H1 (cell line): Measurements from ENCODE around the gene PHF13. TPM values are rescaled to one million over a fixed set of nuclear protein-coding genes. Genes with fewer than 3 reads are reported as not detected.
"Not testable (repeated sequence)": the region's sequence is repeated elsewhere in the genome, so short reads cannot be mapped to it uniquely, and the experiment has no call there.

Experiments used
- CTCF ChIA-PET: fragments of 300-600 bp; sonication (Branson Sonifier 250); formaldehyde crosslinking; loops from one replicate; lab custom pipeline; 2021; ENCODE audit not compliant: partially characterized antibody; lab: Charles Lee
- POLR2A ChIA-PET: fragments of 300-600 bp; sonication (Branson Sonifier 250); formaldehyde crosslinking; loops from one replicate; lab custom pipeline; 2021; ENCODE audit warnings: inconsistent platforms; ENCODE audit not compliant: partially characterized antibody; lab: Charles Lee
- DNase-seq, 2 experiments: peaks; one replicate each; pipeline versions ENCODE4 v3.0.0 to v3.0.0-alpha.2; 2010 to 2022; ENCODE audit warnings: low spot score in 2 of 2, low read depth in 1 of 2, mixed read lengths in 1 of 2
- FAIRE-seq: peaks from 2 replicates; lab custom pipeline; 2011; peaks lifted over from hg19 to GRCh38; lab: Jason Lieb, UNC
- H2AFZ ChIP-seq: 2 replicates; pipeline ENCODE4 v1.8.1; 2012; ENCODE audit warnings: low read length, inconsistent platforms
- H2AK5ac ChIP-seq: 2 replicates; pipeline ENCODE4 v1.6.1; 2013; ENCODE audit warnings: low read depth, low read length
- H2BK120ac ChIP-seq: replicated peaks from 2 replicates; pipeline ENCODE3; 2013; ENCODE audit warnings: low read depth, low read length, inconsistent platforms
- H2BK12ac ChIP-seq: 2 replicates; pipeline ENCODE4 v1.6.1; 2013; ENCODE audit warnings: low read depth, low read length
- H2BK15ac ChIP-seq: 2 replicates; pipeline ENCODE4 v1.6.1; 2013; ENCODE audit warnings: low read length
- H2BK20ac ChIP-seq: 2 replicates; pipeline ENCODE4 v1.6.1; 2013; ENCODE audit warnings: low read length
- H2BK5ac ChIP-seq: 2 replicates; pipeline ENCODE4 v1.6.1; 2013; ENCODE audit warnings: low read depth, low read length
- H3K14ac ChIP-seq: 2 replicates; pipeline ENCODE4 v1.6.1; 2013; ENCODE audit warnings: inconsistent platforms; ENCODE audit not compliant: insufficient read length
- H3K18ac ChIP-seq: 2 replicates; pipeline ENCODE4 v1.6.1; 2013; ENCODE audit warnings: low read length; ENCODE audit errors: extremely low read depth
- H3K23ac ChIP-seq: 2 replicates; pipeline ENCODE4 v1.6.1; 2013; ENCODE audit warnings: inconsistent platforms; ENCODE audit not compliant: insufficient read length
- H3K23me2 ChIP-seq: 2 replicates; pipeline ENCODE4 v1.6.1; 2013; ENCODE audit warnings: low read depth, low read length
- H3K27ac ChIP-seq: 2 replicates; pipeline ENCODE4 v1.6.1; 2011; ENCODE audit warnings: low read depth, low read length, inconsistent platforms
- H3K27me3 ChIP-seq, 4 experiments: replicated peaks in 1 of 4; 1 replicate in 1 of 4; 2 replicates in 3 of 4; pipeline versions ENCODE4 v1.6.1 to v1.8.1; 2011 to 2013; ENCODE audit warnings: low read length in 3 of 4, mild to moderate bottlenecking in 3 of 4, inconsistent platforms in 2 of 4, mixed read lengths in 2 of 4, moderate library complexity in 1 of 4; ENCODE audit not compliant: control insufficient read depth in 3 of 4, insufficient read depth in 3 of 4; ENCODE audit errors: extremely low read depth in 1 of 4
- H3K36me3 ChIP-seq, 4 experiments: 2 replicates each; pipeline versions ENCODE4 v1.6.1 to v1.8.1; 2011 to 2013; ENCODE audit warnings: mild to moderate bottlenecking in 4 of 4, low read length in 3 of 4, moderate library complexity in 2 of 4, control low read depth in 1 of 4, inconsistent platforms in 1 of 4; ENCODE audit not compliant: insufficient read depth in 4 of 4, control insufficient read depth in 2 of 4
- H3K4ac ChIP-seq: replicated peaks from 2 replicates; pipeline ENCODE3; 2013; ENCODE audit warnings: low read length, low read depth, mixed read lengths, inconsistent platforms; ENCODE audit not compliant: insufficient read length
- H3K4me1 ChIP-seq, 4 experiments: replicated peaks in 1 of 4; 1 replicate in 1 of 4; 2 replicates in 3 of 4; pipeline versions ENCODE4 v1.6.1 to v1.8.1; 2011 to 2013; ENCODE audit warnings: low read length in 3 of 4, inconsistent platforms in 2 of 4, mixed read lengths in 1 of 4; ENCODE audit not compliant: insufficient read depth in 4 of 4, control insufficient read depth in 3 of 4
- H3K4me2 ChIP-seq, 2 experiments: 2 replicates each; pipeline versions ENCODE4 v1.6.1 to v1.8.1; 2011 to 2013; ENCODE audit warnings: low read depth in 2 of 2, low read length in 2 of 2, control low read depth in 1 of 2, inconsistent platforms in 1 of 2, mild to moderate bottlenecking in 1 of 2; ENCODE audit not compliant: insufficient read depth in 1 of 2
- H3K4me3 ChIP-seq, 4 experiments: fragments of 200-600, 300-600 bp in 1 of 4; sonication (generic), shearing (Covaris generic), sonication (Bioruptor Twin) in 1 of 4; 2 replicates each; pipeline versions ENCODE4 v1.5.1 to v1.8.1; 2011 to 2016; ENCODE audit warnings: low read length in 4 of 4, low read depth in 3 of 4, control low read depth in 2 of 4, inconsistent platforms in 2 of 4, mild to moderate bottlenecking in 2 of 4, mixed read lengths in 1 of 4, moderate library complexity in 1 of 4; ENCODE audit not compliant: insufficient read depth in 2 of 4; ENCODE audit errors: extremely low read depth in 1 of 4
- H3K56ac ChIP-seq: replicated peaks from 2 replicates; pipeline ENCODE3; 2013; ENCODE audit warnings: low read depth, mild to moderate bottlenecking, mixed read lengths, low read length, inconsistent platforms; ENCODE audit not compliant: insufficient read length
- H3K79me1 ChIP-seq: 2 replicates; pipeline ENCODE4 v1.6.1; 2013; ENCODE audit warnings: low read depth, low read length, control low read depth
- H3K79me2 ChIP-seq, 2 experiments: 2 replicates each; pipeline versions ENCODE4 v1.6.1 to v1.8.1; 2012 to 2013; ENCODE audit warnings: low read length in 2 of 2, mild to moderate bottlenecking in 2 of 2, inconsistent platforms in 1 of 2; ENCODE audit not compliant: insufficient read depth in 2 of 2, control insufficient read depth in 1 of 2
- H3K9ac ChIP-seq, 4 experiments: replicated peaks in 1 of 4; 1 replicate in 1 of 4; 2 replicates in 3 of 4; pipeline versions ENCODE4 v1.6.1 to v1.8.1; 2011 to 2013; ENCODE audit warnings: low read depth in 3 of 4, low read length in 3 of 4, control low read depth in 2 of 4, mild to moderate bottlenecking in 2 of 4, moderate library complexity in 2 of 4, inconsistent platforms in 1 of 4; ENCODE audit errors: extremely low read depth in 1 of 4
- H3K9me3 ChIP-seq, 2 experiments: 2 replicates each; pipeline versions ENCODE4 v1.6.1 to v1.8.1; 2012 to 2013; ENCODE audit warnings: mild to moderate bottlenecking in 2 of 2, moderate library complexity in 2 of 2, control low read depth in 1 of 2, inconsistent platforms in 1 of 2, low read depth in 1 of 2, low read length in 1 of 2, mixed read lengths in 1 of 2; ENCODE audit not compliant: insufficient read depth in 2 of 2
- H4K20me1 ChIP-seq, 2 experiments: replicated peaks in 1 of 2; 2 replicates each; pipeline versions ENCODE3 to v1.8.1; 2011 to 2013; ENCODE audit warnings: inconsistent platforms in 2 of 2, low read length in 2 of 2, mild to moderate bottlenecking in 1 of 2; ENCODE audit not compliant: insufficient read depth in 2 of 2, control insufficient read depth in 1 of 2
- H4K5ac ChIP-seq: 2 replicates; pipeline ENCODE4 v1.6.1; 2013; ENCODE audit warnings: low read length, low read depth, mixed read lengths, inconsistent platforms; ENCODE audit not compliant: insufficient read length
- H4K8ac ChIP-seq: 2 replicates; pipeline ENCODE4 v1.8.0; 2013; ENCODE audit warnings: mild to moderate bottlenecking, moderate library complexity, low read length, inconsistent platforms; ENCODE audit not compliant: insufficient read depth; ENCODE audit errors: extremely low read depth
- H4K91ac ChIP-seq: replicated peaks from 2 replicates; pipeline ENCODE3; 2013; ENCODE audit warnings: low read length, mixed read lengths, inconsistent platforms; ENCODE audit not compliant: insufficient read length
- WGBS, 2 experiments: shearing (Covaris generic) in 1 of 2; methylation state at CpG; one replicate each; pipeline versions ENCODE4 v1.1.6 to v1.1.7; 2013 to 2015; ENCODE audit warnings: low lambda C conversion rate in 2 of 2, mixed read lengths in 2 of 2, inconsistent platforms in 1 of 2, low coverage in 1 of 2, missing lambda C conversion rate in 1 of 2; ENCODE audit not compliant: insufficient replicate concordance in 2 of 2, insufficient coverage in 1 of 2, insufficient read length in 1 of 2; ENCODE audit errors: extremely low coverage in 1 of 2, missing lambda C conversion rate in 1 of 2; 5-methylcytosine and 5-hydroxymethylcytosine counted together
- polyA plus RNA-seq, 7 experiments: library from polyadenylated mRNA; depleted of rRNA in 3 of 7; stranded (reverse) in 5 of 7; unstranded in 2 of 7; fragments of >200 nt in 5 of 7; fragments of 200-250 nt in 2 of 7; gene quantifications; 1 replicate in 5 of 7; 2 replicates in 1 of 7; 4 replicates in 1 of 7; pipeline versions ENCODE4 v1.2.1 to v1.2.3, GENCODE V29; 2011 to 2013; ENCODE audit warnings: missing spikeins in 2 of 7, mixed read lengths in 2 of 7
- total RNA-seq: library from RNA; stranded (reverse); fragmentation: NEBNext Ultra II Directional; extraction: Animal tissue kit (Norgen Biotek cat#: 25700); gene quantifications from 2 replicates; pipeline ENCODE4 v1.2.1, GENCODE V29; 2021

The PHF13 gene
- total and polyA plus RNA-seq, 2 of the 8 experiments (the other 6 are each of a cell fraction or from before 2014, with no cell fraction given): 11.7 to 39.6 TPM

GRCh38 chr1:6636778-6637177 is 23.2 kb downstream of the PHF13 start:
- POLR2A ChIA-PET: interaction anchor here (0.8 kb wide), 1 partner anchor 35 kb away, joined by 4 read pairs; no protein-coding TSS in a partner anchor
- CTCF ChIA-PET: interaction anchor here (0.6 to 3.1 kb wide), 10 partner anchors 8 to 166 kb away, joined by 3 to 28 read pairs (median 4); no protein-coding TSS in a partner anchor

More at GRCh38 chr1:6636778-6637177, 23.2 kb downstream of the PHF13 start:
- H3K9me3 ChIP-seq, H4K8ac ChIP-seq, H3K27ac ChIP-seq, H3K79me1 ChIP-seq, H3K18ac ChIP-seq, H3K4me3 ChIP-seq, H3K56ac ChIP-seq, H3K14ac ChIP-seq, H3K23ac ChIP-seq, H3K4ac ChIP-seq, H3K4me2 ChIP-seq, H2BK15ac ChIP-seq, H2BK120ac ChIP-seq, H3K79me2 ChIP-seq, H3K4me1 ChIP-seq, FAIRE-seq, H2BK20ac ChIP-seq, H2AFZ ChIP-seq, H3K23me2 ChIP-seq, H4K91ac ChIP-seq, H3K27me3 ChIP-seq, H2BK12ac ChIP-seq, DNase-seq, H2BK5ac ChIP-seq, H4K5ac ChIP-seq, H4K20me1 ChIP-seq, H2AK5ac ChIP-seq, H3K9ac ChIP-seq: not testable (repeated sequence)
- 92% methylated on average over 6 of the region's 6 CpGs; no CpG with 5 or more reads in 1 of the 2 experiments for WGBS, 2 experiments
- peaks cover 31 to 70% (median 55%) of the 10 kb centered on the region in 4 experiments for H3K36me3 ChIP-seq
